ENCODE data around the gene C8G. TPM values are rescaled to one million over a fixed set of nuclear protein-coding genes. Genes with fewer than 3 reads are reported as not detected.
A peak's percentile ranks its signal among the peaks of the same experiment; 100 is the strongest.

C8G gene
- total RNA-seq, 1 donor from 2014 or later: 1.6 TPM

DNA sequence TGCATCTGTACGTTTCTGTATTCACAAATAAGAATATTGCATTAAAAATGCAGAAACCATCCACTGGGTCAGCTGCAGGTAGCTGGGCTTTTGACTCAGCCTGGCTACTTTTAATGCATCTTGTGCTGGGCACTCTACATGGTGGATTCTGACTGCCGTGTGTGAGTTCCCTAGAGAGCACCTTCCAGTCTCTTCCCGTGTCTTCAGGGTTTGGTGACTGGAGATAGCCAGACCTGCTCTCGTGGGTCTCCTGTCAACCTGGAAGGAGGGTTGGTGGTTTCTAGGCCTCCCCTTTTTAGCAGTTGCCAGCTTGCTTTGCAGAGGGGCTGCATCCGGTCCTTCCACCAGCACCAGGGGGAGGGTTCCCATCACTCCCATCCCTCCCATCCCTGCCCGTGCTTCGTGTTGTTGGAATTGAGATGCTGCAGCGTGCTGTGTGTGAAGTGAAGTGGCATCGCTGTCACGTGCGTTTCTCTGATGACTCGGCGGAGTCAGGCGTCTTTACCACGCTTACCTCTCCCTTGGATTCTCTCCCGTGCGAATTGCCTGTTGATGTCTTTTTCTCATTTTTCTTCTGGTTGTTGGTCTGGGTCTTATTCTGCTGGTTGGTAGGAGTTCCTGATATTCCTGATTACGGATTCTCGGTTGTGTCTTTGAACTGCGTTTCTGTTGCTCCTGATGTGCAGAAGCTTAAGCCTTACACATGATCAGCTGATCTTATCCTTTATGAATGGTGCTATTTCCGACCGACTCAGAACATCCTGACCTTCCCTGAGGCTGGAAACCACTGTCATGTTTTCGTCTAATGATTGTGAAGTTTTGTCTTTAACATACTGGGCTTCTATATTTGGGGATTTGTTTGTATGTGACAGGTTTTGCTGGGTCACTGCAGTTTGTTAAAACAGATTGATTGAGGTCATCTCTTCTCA, 17.4 kb upstream of the C8G start:
- no peak for TF ChIP-seq EZH2 (IDR thresholded peaks at IDR 0.05; ENCODE audit: insufficient read depth, low read length)
- TF ChIP-seq, protein P1, sequence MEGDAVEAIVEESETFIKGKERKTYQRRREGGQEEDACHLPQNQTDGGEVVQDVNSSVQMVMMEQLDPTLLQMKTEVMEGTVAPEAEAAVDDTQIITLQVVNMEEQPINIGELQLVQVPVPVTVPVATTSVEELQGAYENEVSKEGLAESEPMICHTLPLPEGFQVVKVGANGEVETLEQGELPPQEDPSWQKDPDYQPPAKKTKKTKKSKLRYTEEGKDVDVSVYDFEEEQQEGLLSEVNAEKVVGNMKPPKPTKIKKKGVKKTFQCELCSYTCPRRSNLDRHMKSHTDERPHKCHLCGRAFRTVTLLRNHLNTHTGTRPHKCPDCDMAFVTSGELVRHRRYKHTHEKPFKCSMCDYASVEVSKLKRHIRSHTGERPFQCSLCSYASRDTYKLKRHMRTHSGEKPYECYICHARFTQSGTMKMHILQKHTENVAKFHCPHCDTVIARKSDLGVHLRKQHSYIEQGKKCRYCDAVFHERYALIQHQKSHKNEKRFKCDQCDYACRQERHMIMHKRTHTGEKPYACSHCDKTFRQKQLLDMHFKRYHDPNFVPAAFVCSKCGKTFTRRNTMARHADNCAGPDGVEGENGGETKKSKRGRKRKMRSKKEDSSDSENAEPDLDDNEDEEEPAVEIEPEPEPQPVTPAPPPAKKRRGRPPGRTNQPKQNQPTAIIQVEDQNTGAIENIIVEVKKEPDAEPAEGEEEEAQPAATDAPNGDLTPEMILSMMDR (IDR thresholded peaks at IDR 0.05; ENCODE audit: insufficient read depth, low read depth, low read length): no peak
- no peaks in the 10 kb centered on the region for H3K36me3 ChIP-seq (ENCODE audit: insufficient read depth, low read length)

DNA sequence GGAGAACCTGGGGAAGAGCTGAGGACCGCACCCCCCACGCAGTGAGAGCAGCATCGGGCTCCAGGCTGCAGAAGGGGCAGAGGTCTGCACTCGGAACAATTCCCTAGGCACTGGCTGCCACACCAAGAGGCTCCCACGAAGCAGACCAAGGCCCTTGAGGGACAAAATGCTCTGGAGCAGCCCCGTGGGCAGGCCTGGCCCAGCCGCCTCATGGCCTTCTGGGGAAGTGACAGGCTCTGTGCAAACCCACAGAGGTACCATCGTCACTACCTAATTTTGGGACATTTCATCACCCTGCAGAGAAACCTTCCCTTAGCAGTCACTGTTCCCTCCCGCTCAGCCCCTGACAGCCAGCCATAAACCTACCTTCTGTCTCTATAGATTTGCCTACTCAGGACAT, 16.5 kb upstream of the C8G start:
- Mint-ChIP-seq H3K27me3 (ENCODE audit: low read depth, unreplicated experiment) (no peaks in the 10 kb centered on the region), H3K36me3 (ENCODE audit: low read depth, unreplicated experiment) (peaks cover 23% of the 10 kb centered on the region), H3K27ac (ENCODE audit: unreplicated experiment) (no peak overlapping the region), H3K9me3 (ENCODE audit: unreplicated experiment) (peaks cover 5% of the 10 kb centered on the region), H3K4me3 (ENCODE audit: unreplicated experiment) (no peak overlapping the region), H3K4me1 (ENCODE audit: low read depth, unreplicated experiment) (no peaks in the 10 kb centered on the region)
- H2AFZ ChIP-seq (ENCODE audit: low read depth, low read length): no peak overlapping the region
- no peaks in the 10 kb centered on the region for H4K20me1 ChIP-seq (ENCODE audit: insufficient read depth, low read length)
- H3K79me2 ChIP-seq (ENCODE audit: insufficient read depth, low read length): no peaks in the 10 kb centered on the region
- no peaks in the 10 kb centered on the region for H3K36me3 ChIP-seq (ENCODE audit: insufficient read depth, low read length)
- peaks cover 6% of the 10 kb centered on the region for H3K4me1 ChIP-seq (ENCODE audit: insufficient read depth, low read length)
- H3K27ac ChIP-seq (ENCODE audit: low read depth, low read length): no peak overlapping the region
- no peaks in the 10 kb centered on the region for H3K27me3 ChIP-seq (ENCODE audit: insufficient read depth, low read length)
- FAIRE-seq (no peak), DNase-seq (ENCODE audit: low read depth) (no peak)
- no peak overlapping the region for H3K4me3 ChIP-seq (ENCODE audit: insufficient read depth, low read depth, low read length)
- TF ChIP-seq, protein P1 (IDR thresholded peaks at IDR 0.05; ENCODE audit: insufficient read depth, low read depth, low read length): no peak
- TF ChIP-seq EZH2 (IDR thresholded peaks at IDR 0.05; ENCODE audit: insufficient read depth, low read length): no peak
- no peak overlapping the region for H3K9ac ChIP-seq (ENCODE audit: low read length)
- H3K4me2 ChIP-seq (ENCODE audit: low read length): no peak overlapping the region
- H3K9me3 ChIP-seq (ENCODE audit: insufficient read depth, low read depth, low read length): no peaks in the 10 kb centered on the region

More for the DNA sequence above, 17.4 kb upstream of the C8G start:
- FAIRE-seq (no peak), DNase-seq (ENCODE audit: low read depth) (peak; percentile 23)
- Mint-ChIP-seq H3K9me3 (ENCODE audit: unreplicated experiment) (peaks cover 2% of the 10 kb centered on the region), H3K27ac (ENCODE audit: unreplicated experiment) (no peak overlapping the region), H3K36me3 (ENCODE audit: low read depth, unreplicated experiment) (peaks cover 17% of the 10 kb centered on the region), H3K4me3 (ENCODE audit: unreplicated experiment) (no peak overlapping the region), H3K27me3 (ENCODE audit: low read depth, unreplicated experiment) (no peaks in the 10 kb centered on the region), H3K4me1 (ENCODE audit: low read depth, unreplicated experiment) (no peaks in the 10 kb centered on the region)
- Histone ChIP-seq H3K4me2 (ENCODE audit: low read length) (no peak overlapping the region), H2AFZ (ENCODE audit: low read depth, low read length) (no peak overlapping the region), H3K79me2 (ENCODE audit: insufficient read depth, low read length) (no peaks in the 10 kb centered on the region), H3K27me3 (ENCODE audit: insufficient read depth, low read length) (no peaks in the 10 kb centered on the region), H3K9me3 (ENCODE audit: insufficient read depth, low read depth, low read length) (no peaks in the 10 kb centered on the region), H3K27ac (ENCODE audit: low read depth, low read length) (no peak overlapping the region), H4K20me1 (ENCODE audit: insufficient read depth, low read length) (no peaks in the 10 kb centered on the region), H3K9ac (ENCODE audit: low read length) (no peak overlapping the region), H3K4me3 (ENCODE audit: insufficient read depth, low read depth, low read length) (no peak overlapping the region), H3K4me1 (ENCODE audit: insufficient read depth, low read length) (peaks cover 6% of the 10 kb centered on the region)

DNA sequence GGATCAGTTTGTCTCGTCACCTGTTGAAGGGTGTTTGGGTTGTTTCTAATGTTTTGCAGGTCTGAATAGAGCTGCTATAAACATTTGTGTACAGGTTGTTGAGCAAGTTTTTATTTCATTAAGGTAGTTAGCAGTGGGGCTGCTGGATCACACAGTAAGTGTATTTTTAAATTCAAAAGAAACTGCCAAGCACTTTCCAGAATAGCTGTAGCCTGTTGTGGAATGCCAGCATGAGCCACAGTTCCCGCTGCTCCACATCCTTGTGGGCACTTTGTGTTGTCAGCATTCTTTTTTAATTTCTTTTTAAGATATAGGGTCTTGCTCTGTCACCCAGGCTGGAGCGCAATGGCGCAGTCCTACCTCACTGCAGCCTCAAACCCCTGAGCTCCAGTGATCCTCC, 15.0 kb upstream of the C8G start:
- H3K36me3 Mint-ChIP-seq (ENCODE audit: low read depth, unreplicated experiment): peaks cover 23% of the 10 kb centered on the region
- H3K4me1 Mint-ChIP-seq (ENCODE audit: low read depth, unreplicated experiment): no peaks in the 10 kb centered on the region

More for the DNA sequence above, 15.0 kb upstream of the C8G start:
- H3K36me3 ChIP-seq (ENCODE audit: insufficient read depth, low read length): no peaks in the 10 kb centered on the region
- H3K9me3 ChIP-seq (ENCODE audit: insufficient read depth, low read depth, low read length): no peaks in the 10 kb centered on the region
- Mint-ChIP-seq H3K27ac (ENCODE audit: unreplicated experiment) (no peak overlapping the region), H3K27me3 (ENCODE audit: low read depth, unreplicated experiment) (no peaks in the 10 kb centered on the region), H3K4me3 (ENCODE audit: unreplicated experiment) (peak overlapping the region; percentile 34), H3K9me3 (ENCODE audit: unreplicated experiment) (peaks cover 7% of the 10 kb centered on the region)
- FAIRE-seq (no peak), DNase-seq (ENCODE audit: low read depth) (no peak)
- no peak for TF ChIP-seq EZH2 (IDR thresholded peaks at IDR 0.05; ENCODE audit: insufficient read depth, low read length)
- TF ChIP-seq, protein P1 (IDR thresholded peaks at IDR 0.05; ENCODE audit: insufficient read depth, low read depth, low read length): no peak
- no peak overlapping the region for H2AFZ ChIP-seq (ENCODE audit: low read depth, low read length)
- H3K4me2 ChIP-seq (ENCODE audit: low read length): no peak overlapping the region
- no peaks in the 10 kb centered on the region for H3K79me2 ChIP-seq (ENCODE audit: insufficient read depth, low read length)
- H3K27ac ChIP-seq (ENCODE audit: low read depth, low read length): no peak overlapping the region
- no peaks in the 10 kb centered on the region for H3K27me3 ChIP-seq (ENCODE audit: insufficient read depth, low read length)
- no peak overlapping the region for H3K9ac ChIP-seq (ENCODE audit: low read length)
- H3K4me3 ChIP-seq (ENCODE audit: insufficient read depth, low read depth, low read length): no peak overlapping the region
- H3K4me1 ChIP-seq (ENCODE audit: insufficient read depth, low read length): peaks cover 6% of the 10 kb centered on the region
- H4K20me1 ChIP-seq (ENCODE audit: insufficient read depth, low read length): no peaks in the 10 kb centered on the region
